ENCODE measurements around the gene KHDC4.

KHDC4 gene

DNA sequence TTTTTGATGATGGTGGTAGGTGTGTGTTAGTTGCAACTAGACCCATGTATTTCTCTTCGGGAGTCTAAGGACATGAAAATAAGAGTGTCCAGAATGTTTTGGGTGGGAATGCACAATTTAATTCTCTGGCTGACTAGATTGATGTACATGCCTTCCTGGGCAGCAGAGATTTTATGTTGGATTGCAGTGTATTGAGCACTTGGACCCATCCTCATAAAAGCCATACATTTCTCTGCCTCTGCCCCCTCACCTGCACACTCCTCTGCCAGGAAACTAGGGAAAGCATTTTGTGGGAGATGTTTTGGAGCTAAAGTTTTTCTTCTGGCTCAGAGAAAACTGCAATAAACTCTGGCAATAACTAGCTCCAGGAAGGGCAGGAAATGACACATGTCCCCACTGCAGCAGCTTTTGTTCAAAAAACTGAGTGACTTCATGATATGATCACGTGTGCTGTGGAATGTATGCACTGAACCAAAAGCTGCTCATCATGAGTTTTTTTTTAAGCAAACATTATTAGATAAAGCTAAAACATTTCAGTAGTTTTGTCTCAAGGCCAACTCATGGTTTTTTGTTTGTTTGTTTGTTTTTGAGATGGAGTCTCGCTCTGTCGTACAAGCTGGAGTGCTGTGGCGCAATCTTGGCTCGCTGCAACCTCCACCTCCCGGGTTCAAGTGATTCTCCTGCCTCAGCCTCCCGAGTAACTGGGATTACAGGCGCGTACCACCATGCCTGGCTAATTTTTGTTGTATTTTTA is 40.6 kb downstream of the KHDC4 start:
- H3K4me3 ChIP-seq (ENCODE audit: low read depth, low read length), result no peak overlapping the region
- DNase-seq (ENCODE audit: low read depth), result no peak
- TF ChIP-seq, protein P1, sequence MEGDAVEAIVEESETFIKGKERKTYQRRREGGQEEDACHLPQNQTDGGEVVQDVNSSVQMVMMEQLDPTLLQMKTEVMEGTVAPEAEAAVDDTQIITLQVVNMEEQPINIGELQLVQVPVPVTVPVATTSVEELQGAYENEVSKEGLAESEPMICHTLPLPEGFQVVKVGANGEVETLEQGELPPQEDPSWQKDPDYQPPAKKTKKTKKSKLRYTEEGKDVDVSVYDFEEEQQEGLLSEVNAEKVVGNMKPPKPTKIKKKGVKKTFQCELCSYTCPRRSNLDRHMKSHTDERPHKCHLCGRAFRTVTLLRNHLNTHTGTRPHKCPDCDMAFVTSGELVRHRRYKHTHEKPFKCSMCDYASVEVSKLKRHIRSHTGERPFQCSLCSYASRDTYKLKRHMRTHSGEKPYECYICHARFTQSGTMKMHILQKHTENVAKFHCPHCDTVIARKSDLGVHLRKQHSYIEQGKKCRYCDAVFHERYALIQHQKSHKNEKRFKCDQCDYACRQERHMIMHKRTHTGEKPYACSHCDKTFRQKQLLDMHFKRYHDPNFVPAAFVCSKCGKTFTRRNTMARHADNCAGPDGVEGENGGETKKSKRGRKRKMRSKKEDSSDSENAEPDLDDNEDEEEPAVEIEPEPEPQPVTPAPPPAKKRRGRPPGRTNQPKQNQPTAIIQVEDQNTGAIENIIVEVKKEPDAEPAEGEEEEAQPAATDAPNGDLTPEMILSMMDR (IDR thresholded peaks at IDR 0.05; ENCODE audit: insufficient read depth, low read depth, low read length, missing control alignments), result no peak

DNA sequence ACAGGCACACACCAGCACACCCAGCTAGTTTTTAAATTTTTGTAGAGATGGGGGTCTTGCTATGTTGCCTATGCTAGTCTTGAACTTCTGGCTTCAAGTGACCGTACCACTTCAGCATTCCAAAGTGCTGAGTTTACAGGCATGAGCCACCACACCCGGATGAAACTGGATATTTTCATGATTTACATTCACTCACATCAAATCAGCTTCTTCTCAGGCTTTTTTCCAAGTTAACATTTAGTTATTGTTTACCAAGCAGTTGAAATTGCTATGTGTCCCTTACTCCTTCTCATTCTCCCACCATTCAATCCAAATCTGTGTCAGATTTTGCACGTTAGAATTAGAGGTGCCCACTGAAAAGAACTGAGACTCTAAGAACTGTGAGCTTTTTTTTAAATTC is 41.4 kb downstream of the KHDC4 start:
- no peak for DNase-seq (ENCODE audit: low read depth)
- TF ChIP-seq, protein P1 (IDR thresholded peaks at IDR 0.05; ENCODE audit: insufficient read depth, low read depth, low read length, missing control alignments), result no peak
- H3K4me3 ChIP-seq (ENCODE audit: low read depth, low read length), result no peak overlapping the region

DNA sequence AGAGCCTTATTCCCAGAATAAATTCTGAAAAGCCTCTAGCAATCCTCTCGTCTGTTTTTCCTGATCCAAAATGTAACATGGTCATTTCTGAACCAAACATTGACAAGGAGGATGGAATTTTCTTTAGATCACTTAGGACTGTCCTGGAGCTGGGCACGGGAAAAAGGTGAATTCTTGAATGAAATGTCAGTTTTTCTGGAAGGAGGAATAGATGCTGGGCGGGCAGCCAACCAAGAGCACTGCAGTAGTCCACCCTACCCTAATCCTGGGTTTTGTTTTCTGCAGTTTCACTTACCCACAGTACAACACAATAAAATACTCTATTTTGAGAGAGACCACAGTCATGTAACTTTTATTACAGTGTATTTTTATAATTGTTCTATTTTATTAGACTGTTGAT is 44.0 kb downstream of the KHDC4 start:
- no peak for DNase-seq (ENCODE audit: low read depth)
- TF ChIP-seq, protein P1 (IDR thresholded peaks at IDR 0.05; ENCODE audit: insufficient read depth, low read depth, low read length, missing control alignments), result no peak
- no peak overlapping the region for H3K4me3 ChIP-seq (ENCODE audit: low read depth, low read length)

DNA sequence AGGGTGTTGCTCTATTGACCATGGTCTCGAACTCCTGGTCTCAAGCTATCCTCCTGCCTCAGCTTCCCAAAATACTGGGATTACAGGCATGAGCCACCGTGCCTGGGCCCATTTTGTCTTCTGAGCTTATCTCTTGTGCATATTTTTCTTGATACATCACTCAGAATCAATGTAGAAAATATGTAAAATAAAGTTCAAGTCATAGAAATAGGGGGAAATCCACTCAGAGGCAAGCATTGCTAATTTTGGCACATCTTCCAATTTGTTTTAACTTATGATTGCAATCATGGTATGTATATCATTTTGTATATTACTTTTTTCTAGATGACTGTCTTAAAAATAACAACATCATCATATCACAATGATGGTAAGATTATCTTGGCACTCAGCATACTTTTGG is 44.6 kb downstream of the KHDC4 start:
- no peak overlapping the region for H3K4me3 ChIP-seq (ENCODE audit: low read depth, low read length)
- no peak for DNase-seq (ENCODE audit: low read depth)
- TF ChIP-seq, protein P1 (IDR thresholded peaks at IDR 0.05; ENCODE audit: insufficient read depth, low read depth, low read length, missing control alignments), result no peak

DNA sequence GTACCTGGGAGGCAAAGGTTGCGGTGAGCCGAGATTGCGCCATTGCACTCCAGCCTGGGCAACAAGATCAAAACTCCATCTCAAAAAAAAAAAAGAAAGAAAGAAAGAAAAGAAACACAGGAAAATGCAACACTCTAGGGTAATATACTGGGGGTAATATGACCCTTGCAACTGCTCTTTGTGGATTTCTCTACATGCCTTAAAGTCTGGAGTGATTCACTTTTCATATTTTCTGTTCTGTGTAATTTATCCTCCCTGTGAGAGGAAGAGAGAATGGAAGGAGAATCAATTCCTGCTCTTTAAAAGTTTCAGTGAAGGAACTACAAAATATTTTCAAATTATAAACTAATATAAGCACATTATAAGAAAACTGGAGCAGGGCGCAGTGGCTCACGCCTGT is 45.7 kb downstream of the KHDC4 start:
- no peak for DNase-seq (ENCODE audit: low read depth)
- H3K4me3 ChIP-seq (ENCODE audit: low read depth, low read length), result no peak overlapping the region
- TF ChIP-seq, protein P1 (IDR thresholded peaks at IDR 0.05; ENCODE audit: insufficient read depth, low read depth, low read length, missing control alignments), result no peak

DNA sequence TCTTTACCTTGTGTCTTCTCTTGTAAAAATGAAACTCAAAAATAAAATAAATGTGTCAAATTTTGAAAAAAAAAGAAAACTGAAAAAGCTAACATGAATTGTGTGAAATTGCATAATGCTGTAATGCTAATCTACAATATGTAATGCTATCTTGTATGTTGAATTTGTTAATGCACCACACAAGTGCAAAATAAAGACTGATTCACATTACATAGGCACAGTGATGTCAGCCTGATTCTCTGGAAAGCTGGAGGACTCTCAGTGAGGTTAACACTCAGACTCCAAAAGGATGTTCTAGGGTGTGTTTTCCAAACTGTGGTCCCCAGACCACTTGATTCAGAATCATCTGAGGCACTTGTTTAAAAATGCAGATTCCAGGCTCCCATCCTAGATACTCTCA is 49.2 kb downstream of the KHDC4 start:
- no peak for DNase-seq (ENCODE audit: low read depth)
- H3K4me3 ChIP-seq (ENCODE audit: low read depth, low read length), result no peak overlapping the region
- TF ChIP-seq, protein P1 (IDR thresholded peaks at IDR 0.05; ENCODE audit: insufficient read depth, low read depth, low read length, missing control alignments), result no peak

All from GM12865 (cell line).